Epithelial cell of esophagus (primary cell): ENCODE data around the gene CYB5RL.
"Not testable (repeated sequence)": the region's sequence is repeated elsewhere in the genome, so short reads cannot be mapped to it uniquely, and the experiment has no call there.

ENCODE experiments used
- DNase-seq: peaks from one replicate; pipeline ENCODE4 v3.0.0; 2010; ENCODE audit warnings: low read depth
- H3K4me3 ChIP-seq: 2 replicates; pipeline ENCODE4 v1.5.1; 2011; ENCODE audit warnings: mild to moderate bottlenecking, low read length, control low read depth
- TF ChIP-seq, protein P1 (sequence below): IDR thresholded peaks from 2 replicates; pipeline ENCODE4 v1.5.1; 2011; ENCODE audit warnings: low read depth, mild to moderate bottlenecking, low read length, control low read depth, inconsistent platforms; ENCODE audit not compliant: insufficient read depth; ENCODE audit errors: missing control alignments

Gene CYB5RL

DNA sequence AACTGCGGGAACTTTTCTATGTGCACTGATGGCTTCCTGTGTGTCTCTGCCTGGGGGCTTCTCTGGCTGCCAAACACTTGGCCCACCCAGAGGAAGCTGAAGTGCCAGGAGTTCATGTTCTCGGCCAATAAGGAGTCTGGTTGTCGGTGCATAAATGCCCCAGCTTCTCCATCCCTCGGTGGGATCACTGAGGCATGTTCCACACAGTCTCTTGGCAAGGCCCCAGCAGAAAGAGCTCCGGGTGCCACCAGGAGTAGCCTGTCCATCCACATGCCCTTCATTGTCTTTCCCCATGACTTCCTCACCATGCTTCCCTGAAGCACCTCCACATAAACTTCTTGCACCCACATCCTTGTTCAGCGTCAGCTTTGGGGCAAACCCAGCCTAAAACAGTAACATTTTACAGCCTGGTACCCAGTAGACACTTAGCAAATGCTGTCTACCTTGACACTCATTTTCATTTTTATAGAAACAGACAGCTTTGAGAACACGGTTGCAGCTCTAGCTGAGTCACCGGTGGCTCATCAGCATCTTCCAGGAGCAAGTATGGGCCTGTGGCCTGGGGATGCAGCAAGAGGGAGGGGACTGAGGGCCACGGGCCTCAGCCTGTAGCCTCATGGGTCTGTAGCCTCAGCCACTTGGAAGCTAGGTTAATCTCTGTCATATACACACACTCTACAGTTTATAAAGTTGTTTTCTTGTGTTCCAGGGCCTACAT, 32.2 kb downstream of the CYB5RL start:
- DNase-seq = peak; percentile 98
- no peak overlapping the region for H3K4me3 ChIP-seq
- TF ChIP-seq, protein P1, sequence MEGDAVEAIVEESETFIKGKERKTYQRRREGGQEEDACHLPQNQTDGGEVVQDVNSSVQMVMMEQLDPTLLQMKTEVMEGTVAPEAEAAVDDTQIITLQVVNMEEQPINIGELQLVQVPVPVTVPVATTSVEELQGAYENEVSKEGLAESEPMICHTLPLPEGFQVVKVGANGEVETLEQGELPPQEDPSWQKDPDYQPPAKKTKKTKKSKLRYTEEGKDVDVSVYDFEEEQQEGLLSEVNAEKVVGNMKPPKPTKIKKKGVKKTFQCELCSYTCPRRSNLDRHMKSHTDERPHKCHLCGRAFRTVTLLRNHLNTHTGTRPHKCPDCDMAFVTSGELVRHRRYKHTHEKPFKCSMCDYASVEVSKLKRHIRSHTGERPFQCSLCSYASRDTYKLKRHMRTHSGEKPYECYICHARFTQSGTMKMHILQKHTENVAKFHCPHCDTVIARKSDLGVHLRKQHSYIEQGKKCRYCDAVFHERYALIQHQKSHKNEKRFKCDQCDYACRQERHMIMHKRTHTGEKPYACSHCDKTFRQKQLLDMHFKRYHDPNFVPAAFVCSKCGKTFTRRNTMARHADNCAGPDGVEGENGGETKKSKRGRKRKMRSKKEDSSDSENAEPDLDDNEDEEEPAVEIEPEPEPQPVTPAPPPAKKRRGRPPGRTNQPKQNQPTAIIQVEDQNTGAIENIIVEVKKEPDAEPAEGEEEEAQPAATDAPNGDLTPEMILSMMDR = no peak

DNA sequence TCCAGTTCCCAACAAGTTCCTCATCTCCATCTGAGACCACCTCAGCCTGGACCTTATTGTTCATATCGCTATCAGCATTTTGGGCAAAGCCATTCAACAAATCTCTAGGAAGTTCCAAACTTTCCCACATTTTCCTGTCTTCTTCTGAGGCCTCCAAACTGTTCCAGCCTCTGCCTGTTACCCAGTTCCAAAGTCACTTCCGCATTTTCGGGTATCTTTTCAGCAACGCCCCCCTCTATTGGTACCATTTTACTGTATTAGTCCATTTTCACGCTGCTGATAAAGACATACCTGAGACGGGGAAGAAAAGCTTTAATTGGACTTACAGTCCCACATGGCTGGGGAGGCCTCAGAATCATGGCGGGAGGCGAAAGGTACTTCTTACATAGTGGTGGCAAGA, 33.5 kb downstream of the CYB5RL start:
- DNase-seq, H3K4me3 ChIP-seq: not testable (repeated sequence)

- no peak for DNase-seq
- TF ChIP-seq, protein P1 = no peak
- H3K4me3 ChIP-seq = no peak overlapping the region
Measured at GRCh38 chr1:54165146-54165545, 34.7 kb downstream of the CYB5RL start.

DNA sequence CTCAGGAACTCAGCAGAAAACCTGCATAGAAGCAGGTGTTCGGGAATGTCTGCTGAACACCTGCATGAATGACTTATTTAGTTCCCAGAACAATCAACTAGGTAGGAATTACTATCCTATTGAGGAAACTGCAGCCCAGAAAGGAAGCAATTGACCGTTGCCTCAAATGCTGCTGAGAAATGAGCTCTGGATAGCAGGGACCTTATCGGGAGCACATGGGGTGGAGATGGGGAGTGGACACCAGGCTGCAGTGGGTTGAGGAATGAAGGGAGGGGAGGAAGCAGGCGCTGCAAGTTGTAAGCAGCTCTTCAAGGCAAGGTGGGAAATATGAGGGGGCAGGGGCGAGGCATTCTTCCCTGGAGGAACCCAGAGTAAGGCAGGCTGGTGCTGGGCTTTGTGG, 36.3 kb downstream of the CYB5RL start:
- H3K4me3 ChIP-seq = no peak overlapping the region
- no peak for DNase-seq

DNA sequence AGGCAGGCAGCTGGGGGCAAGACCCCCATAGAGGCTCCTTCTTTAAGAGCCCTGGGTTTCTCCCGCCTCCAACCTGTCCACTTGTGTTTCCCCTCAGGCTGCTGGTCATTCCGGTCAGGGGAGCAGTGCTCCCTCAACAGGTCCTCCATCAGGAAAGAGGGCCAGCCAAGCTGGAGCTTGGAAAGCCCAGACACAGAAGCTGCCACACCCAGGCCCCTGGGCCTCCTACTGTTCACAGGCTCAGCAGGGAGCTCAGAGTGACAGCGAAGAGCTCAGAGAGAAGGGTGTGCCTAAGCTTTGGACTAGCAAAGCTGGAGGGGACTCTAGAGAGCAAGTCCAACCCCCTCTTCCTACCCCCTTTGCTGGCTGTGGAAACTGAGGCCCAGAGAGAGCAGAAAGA, 36.8 kb downstream of the CYB5RL start:
- peak; percentile 50 for DNase-seq
- H3K4me3 ChIP-seq = no peak overlapping the region
- TF ChIP-seq, protein P1 = no peak

More for the DNA sequence above, 36.3 kb downstream of the CYB5RL start:
- TF ChIP-seq, protein P1 = no peak

- no peak overlapping the region for H3K4me3 ChIP-seq
- TF ChIP-seq, protein P1 = no peak
- no peak for DNase-seq
Measured at GRCh38 chr1:54161495-54162168, 38.2 kb downstream of the CYB5RL start.

GRCh38 chr1:54160351-54160750, 39.5 kb downstream of the CYB5RL start:
- TF ChIP-seq, protein P1 = no peak
- H3K4me3 ChIP-seq = no peak overlapping the region
- no peak for DNase-seq
